NCI-H1436 (cell line): ENCODE measurements around the gene FAM229B.
"Not testable (repeated sequence)": the region's sequence is repeated elsewhere in the genome, so short reads cannot be mapped to it uniquely, and the experiment has no call there.

ENCODE experiments used
- DNase-seq: peaks from one replicate; lab custom pipeline; 2025; lab: John Stamatoyannopoulos, UW

Gene FAM229B

DNA sequence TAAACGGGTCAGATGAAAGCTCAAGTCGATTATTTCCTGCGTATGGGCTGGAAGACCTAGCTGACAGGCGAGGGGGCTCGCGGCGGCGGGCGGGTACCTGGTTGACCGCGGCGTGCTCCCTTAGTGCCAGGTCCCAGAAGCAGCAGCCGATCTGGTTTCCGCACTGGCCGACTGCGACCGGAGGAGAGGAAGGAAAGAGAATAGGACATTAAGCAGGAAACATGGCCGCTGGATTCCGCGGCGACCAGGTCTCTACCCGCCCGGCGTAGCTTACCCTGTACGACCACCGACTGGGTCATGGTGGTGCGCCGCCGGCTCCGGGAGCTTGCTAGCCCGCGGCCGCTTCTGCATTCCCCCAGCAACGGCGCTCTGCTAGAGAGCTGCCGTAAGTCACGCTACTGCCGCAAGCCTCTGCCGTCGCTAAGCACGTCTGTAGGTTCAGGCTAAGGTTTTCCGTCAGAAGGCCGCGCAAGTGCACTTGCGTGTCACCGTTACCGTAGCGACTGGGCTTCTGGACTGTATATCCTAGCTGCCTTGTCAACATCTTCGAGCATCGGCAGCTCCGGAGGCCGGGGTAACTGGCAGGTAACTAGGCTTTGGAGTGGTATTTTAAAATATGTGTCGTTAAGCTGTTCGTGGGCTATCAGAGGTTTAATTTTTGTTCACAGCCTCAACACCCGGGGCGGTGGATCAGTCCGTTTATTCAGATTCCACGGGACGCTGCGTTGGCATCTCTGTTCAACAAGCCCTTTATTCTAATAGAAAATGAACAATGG is at the start of gene FAM229B, which contains the start of gene TUBE1:
Gene FAM229B, plus strand, starts transcription at position 456 of the 776 bp plus-strand sequence. CDS start 11,693 bp downstream, outside the sequence.
Gene TUBE1, minus strand, starts transcription at position 347 of the 776 bp plus-strand sequence. Its CDS starts 48 bp downstream, at position 299.
- DNase-seq = peak; percentile 92

DNA sequence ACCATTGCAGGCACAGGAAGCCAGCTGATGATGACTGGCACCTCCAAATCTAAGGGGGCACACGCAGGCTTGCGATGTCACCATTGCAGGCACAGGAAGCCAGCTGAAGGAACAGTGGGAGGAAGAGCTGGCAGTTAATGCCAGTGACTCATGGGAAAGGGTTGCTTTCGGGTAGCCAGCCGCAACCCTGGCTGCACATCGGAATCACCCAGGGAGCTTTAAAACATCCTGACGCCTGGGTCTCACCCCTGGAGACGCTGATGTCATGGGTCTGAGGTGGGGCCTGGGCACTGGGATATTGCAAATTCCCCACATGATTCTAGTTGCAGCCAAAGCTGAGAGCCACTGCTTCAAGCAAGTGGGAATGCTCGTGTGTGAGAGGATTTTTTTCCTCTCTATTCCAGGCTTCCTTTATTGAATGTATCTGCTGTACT is 49.6 kb upstream of the FAM229B start:
- no peak for DNase-seq

- DNase-seq = no peak
Observed at GRCh38 chr6:112038268-112038667, 49.1 kb upstream of the FAM229B start.

DNA sequence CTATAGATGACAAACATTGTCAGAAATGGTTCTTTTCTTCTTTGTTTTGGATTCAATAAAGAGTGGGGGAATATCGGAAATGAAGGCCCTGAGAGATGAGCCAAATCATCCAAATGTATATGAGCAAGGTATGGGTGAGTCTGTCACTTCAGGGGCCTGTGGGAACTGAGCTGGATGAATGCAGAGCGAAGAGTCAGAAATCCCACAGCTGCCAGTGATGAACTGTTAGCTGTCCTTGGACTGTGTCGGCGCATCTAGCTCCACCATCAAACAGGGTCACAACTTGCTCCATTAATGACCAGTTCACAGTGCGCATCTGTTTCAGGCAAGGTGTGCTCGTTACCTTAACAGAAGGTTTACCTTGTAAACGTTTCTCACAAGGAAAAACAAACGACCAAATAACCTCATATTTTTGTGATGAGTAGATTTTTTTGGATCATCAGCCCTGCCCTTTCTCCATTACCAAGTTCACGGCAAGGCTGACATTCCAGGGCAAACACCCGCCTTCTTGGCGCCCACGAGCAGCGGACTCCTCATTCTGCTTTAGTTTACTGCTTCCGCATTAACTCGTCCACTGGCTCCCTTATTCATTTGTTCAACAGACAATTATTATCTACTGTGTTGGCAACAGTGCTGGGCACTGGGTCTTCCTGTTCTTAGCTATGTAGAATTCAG is 48.5 kb upstream of the FAM229B start:
- DNase-seq = no peak

DNA sequence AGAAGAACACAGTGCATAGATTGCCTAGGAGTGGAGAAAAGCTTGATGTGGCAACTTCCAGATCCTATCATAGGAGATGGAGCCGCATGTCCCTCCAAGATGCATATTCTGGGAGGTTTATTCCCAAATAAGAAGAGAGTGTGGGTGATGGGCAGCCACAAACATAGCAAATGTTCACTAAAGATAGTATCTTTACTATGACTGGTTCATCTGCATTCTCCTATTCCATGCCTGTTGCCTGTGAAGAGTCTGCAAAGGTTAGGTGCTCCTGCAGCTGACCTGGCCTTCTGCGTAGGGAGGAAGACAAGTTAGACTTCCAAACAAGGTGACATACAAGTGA is 48.0 kb upstream of the FAM229B start:
- DNase-seq = no peak

DNA sequence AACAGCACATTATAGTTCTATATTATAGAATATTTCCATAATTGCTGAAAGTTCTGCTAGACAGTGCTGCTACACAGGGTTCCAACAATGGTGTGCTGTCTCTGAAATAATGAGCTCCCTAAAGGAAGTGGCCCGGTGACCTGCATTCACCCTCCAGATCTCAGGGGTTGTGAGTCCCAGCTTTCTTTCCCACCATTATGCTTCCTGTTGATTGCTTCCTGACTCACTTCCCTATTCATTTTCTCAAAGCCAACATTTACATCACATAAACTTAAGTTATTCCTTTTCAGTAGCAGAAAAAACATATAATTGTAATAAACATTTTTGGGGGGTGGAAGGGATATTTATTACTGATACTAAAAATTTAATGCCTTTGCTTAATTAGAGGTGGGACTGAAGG is 46.4 kb upstream of the FAM229B start:
- DNase-seq = no peak

DNA sequence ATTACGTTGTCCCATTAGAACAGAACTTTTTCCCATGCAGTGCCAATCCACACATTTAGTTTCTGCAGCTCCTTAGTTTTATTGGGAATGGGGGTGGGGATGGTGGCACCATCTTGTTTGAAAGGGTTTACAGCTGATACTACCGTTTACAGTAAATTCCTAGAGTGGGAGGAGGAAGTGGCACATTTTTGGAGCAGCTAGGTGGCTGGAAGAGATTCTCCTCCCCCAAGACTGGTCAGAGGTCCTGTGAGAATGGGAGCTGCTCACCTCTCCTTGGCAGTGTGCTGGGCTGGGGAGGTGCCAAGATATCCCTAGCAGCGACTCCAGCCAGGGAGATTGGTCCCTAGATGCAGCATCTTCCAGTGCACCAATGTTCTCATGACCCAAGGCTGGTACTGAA is 45.9 kb upstream of the FAM229B start:
- no peak for DNase-seq

GRCh38 chr6:112043032-112044007 is 44.1 kb upstream of the FAM229B start:
- peak; percentile 92 for DNase-seq

- DNase-seq = no peak
Observed at GRCh38 chr6:112044196-112044595, 43.2 kb upstream of the FAM229B start.

DNA sequence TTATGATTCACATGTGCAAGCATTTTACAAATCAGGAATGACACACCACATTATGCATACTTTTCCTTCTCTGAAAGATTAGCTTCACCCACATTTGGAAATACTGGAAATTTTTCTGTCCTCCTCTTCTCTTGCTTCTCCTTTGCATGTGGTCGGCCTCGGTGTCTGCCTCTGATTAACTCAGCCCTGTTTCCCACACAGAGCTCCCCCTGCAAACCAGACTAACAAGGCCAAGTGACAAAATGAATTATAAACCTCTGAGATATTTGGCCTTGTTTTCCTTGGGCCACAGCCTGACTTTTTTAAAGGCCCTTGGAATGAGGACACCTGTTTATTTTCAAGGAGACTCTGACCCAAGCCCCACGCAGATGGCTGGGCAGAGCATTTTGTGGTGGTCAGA is 42.5 kb upstream of the FAM229B start:
- no peak for DNase-seq

GRCh38 chr6:112047523-112047922 is 39.9 kb upstream of the FAM229B start:
- DNase-seq = not testable (repeated sequence)

- no peak for DNase-seq
Observed at GRCh38 chr6:112049026-112049799, 38.2 kb upstream of the FAM229B start.

DNA sequence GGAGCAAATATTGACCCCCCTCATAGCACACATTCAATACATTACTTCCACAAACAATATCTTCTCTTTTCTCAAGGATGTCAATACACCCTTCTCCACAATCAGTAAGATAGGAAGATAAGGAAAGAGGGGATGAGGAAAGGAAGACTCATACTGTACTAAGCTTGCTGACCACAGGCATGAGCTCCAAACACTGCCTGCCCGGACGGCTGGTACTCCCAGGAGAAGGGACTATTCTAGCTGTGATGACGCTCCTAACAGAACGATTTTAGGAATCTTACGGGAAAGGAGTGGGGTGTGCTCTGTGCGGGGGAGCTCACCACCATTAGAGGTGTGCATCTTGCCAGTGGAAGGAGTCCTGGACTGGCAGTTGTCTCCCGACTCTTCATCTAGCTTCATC is 37.4 kb upstream of the FAM229B start:
- DNase-seq = no peak

DNA sequence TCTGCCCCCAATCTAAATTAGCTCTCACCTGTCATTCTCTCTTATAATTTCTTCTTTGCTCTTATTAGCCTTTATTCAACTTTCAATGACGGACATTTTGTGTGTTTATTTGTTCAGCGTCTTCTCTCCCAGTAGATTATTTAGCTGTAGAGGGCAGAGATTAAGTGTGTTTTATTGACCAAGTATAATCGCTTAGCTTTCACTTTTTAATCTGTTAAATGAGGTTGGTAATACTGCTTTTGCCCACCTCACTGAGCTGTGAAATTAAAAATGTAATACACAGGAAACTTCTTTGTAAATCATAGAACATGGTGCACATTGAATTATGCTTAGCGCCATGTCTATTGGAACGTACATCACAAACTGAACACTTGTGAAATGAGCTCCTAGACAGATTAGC is 37.0 kb upstream of the FAM229B start:
- no peak for DNase-seq

- not testable (repeated sequence) for DNase-seq
Observed at GRCh38 chr6:112051251-112051740, 36.1 kb upstream of the FAM229B start.

GRCh38 chr6:112054001-112054400 is 33.4 kb upstream of the FAM229B start, which contains the start of gene CCN6:
TSS of gene CCN6 (plus strand) at chr6:112054104. CDS start at chr6:112054358, 254 bp downstream.
- no peak for DNase-seq

DNA sequence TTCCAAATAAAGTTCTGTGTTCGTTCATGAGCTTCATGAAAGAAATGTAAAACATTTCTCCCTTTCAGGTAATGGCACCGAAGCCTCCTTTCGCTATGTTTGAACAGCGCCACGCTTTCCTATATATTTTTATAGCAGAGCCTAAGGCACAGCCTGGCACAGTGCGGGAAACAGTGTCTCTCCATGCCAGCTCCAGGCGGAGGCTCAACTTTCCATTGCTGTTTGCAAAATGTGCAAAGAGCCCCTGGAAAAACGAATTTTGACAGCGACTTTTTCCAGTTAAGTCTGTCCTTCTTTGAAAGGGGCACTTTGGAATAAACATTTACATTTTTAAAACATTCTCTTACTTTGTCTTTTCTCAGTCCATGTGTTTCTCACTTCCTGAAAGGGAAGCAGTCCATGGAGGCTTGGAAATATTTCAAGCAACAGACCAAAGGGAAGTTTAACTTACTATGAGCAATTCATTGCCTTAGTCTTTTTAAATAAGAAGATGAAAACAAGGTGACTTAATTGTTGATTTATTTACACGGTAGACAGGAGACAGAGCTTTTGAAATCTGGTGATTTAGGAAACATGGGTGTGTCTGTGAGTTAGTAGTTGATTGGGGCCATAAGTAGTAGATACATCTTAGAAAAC is 32.7 kb upstream of the FAM229B start:
- no peak for DNase-seq

DNA sequence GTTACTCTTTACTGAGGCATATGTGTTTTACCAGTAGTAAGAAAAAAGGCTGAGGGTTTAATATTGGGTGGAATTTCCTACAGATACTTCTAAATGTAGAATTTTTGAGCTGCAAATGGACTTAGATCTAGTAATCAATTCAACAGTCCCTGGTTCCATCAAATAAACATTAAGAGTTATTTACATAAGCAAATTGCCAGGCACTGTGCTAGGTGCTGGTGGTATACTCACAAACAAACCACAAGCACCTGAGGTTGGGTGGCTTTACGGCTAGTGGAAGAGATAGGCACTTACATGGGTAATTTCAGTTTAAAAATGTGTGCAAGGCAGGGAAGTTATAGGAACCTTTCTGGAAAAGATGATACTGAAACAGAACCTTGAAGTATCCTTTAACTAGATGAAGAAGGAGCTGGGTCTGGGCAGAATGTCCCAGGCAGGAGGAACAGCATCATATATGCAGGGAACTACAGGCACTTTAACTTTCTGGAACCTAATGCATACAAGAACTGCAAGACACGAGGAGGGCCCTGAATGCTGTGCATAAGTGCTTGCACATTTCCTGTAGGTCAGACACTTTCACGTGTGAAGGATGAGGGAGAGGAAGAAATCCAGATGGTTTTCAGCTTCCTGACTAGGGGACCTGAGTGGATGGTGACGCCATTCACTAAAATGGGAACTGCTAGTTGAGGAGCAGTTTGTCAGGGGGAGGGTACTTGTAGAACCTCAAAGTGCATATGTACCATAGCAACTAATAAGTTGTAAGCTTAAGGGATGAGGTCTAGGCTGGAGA is 29.0 kb upstream of the FAM229B start:
- DNase-seq = no peak

DNA sequence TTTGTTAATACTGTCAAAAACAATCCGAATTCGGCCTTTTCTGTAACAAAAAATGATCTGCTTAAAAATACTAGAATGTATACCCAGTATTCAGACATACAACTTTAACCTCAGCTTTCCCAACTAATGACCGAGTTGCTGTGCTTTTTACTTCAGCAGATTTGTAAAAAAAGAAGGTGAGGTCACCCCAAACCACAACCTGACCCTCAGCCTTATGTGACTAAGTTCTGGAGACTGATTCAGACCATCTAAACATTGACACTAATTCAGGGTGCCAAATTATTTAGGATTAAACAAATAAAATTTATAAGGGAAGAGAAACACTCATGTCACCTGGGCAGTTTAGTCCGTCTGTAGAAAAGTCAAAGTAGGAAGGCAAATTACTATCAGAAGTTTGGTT is 25.8 kb upstream of the FAM229B start:
- no peak for DNase-seq

DNA sequence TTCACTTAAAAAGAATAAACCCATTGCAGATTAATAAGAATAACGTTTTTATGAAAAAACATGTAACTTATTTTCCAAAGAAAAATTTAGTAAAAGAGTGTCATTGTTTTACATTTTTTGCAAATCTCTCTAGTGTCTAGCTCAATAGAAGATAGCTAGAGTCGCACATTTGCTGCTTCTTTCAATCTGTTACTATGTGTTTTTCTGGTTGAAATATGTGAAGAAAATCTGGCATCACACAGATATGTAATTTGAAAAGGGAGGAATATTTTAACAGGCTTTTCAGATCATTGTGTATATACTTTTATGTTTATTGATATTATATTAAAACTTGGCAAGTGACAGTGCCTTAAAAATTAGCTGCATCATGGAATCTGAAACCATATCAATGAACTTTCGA is 24.4 kb upstream of the FAM229B start:
- DNase-seq = no peak
